Measurements from ENCODE around the gene FOXL3. TPM values are rescaled to one million over a fixed set of nuclear protein-coding genes. Genes with fewer than 3 reads are reported as not detected.

The FOXL3 gene
- total RNA-seq, 1 experiment from 2014 or later: not detected

GRCh38 chr7:247636-248035 is 42.3 kb upstream of the FOXL3 start:
- no peak overlapping the region for H3K27ac Mint-ChIP-seq (ENCODE audit: unreplicated experiment)
- no peaks in the 10 kb centered on the region for H3K9me3 Mint-ChIP-seq (ENCODE audit: low read depth, unreplicated experiment)
- no peak for TF ChIP-seq CTCF (IDR thresholded peaks at IDR 0.05; ENCODE audit: unreplicated experiment)
- CTCF ChIA-PET: interaction anchor here (0.6 kb wide), 1 partner anchor 1519 kb away, joined by 3 read pairs; no protein-coding TSS in a partner anchor
- intact Hi-C loops (cut with micrococcal nuclease; ENCODE audit: unreplicated experiment): no loop called here
- no peak for DNase-seq
- no peak overlapping the region for H3K4me3 Mint-ChIP-seq (ENCODE audit: low read depth, unreplicated experiment)
- H3K36me3 Mint-ChIP-seq (ENCODE audit: insufficient read depth, unreplicated experiment): no peaks in the 10 kb centered on the region
- BruUV-seq (replicated peaks): no TSS peak
- H3K4me1 Mint-ChIP-seq (ENCODE audit: low read depth, unreplicated experiment): no peaks in the 10 kb centered on the region
- H3K27me3 Mint-ChIP-seq (ENCODE audit: unreplicated experiment): peaks cover 11% of the 10 kb centered on the region

GRCh38 chr7:248732-249435 is 41.1 kb upstream of the FOXL3 start:
- no peak overlapping the region for H3K27ac Mint-ChIP-seq (ENCODE audit: unreplicated experiment)
- H3K4me1 Mint-ChIP-seq (ENCODE audit: low read depth, unreplicated experiment): no peaks in the 10 kb centered on the region
- intact Hi-C loops (cut with micrococcal nuclease; ENCODE audit: unreplicated experiment): no loop called here
- H3K4me3 Mint-ChIP-seq (ENCODE audit: low read depth, unreplicated experiment): no peak overlapping the region
- BruUV-seq (replicated peaks): no TSS peak
- H3K9me3 Mint-ChIP-seq (ENCODE audit: low read depth, unreplicated experiment): no peaks in the 10 kb centered on the region
- DNase-seq: no peak
- H3K36me3 Mint-ChIP-seq (ENCODE audit: insufficient read depth, unreplicated experiment): peaks cover 2% of the 10 kb centered on the region
- CTCF ChIA-PET: no interaction called here
- peaks cover 11% of the 10 kb centered on the region for H3K27me3 Mint-ChIP-seq (ENCODE audit: unreplicated experiment)
- no peak for TF ChIP-seq CTCF (IDR thresholded peaks at IDR 0.05; ENCODE audit: unreplicated experiment)

- peaks cover 5% of the 10 kb centered on the region for H3K36me3 Mint-ChIP-seq (ENCODE audit: insufficient read depth, unreplicated experiment)
- H3K9me3 Mint-ChIP-seq (ENCODE audit: low read depth, unreplicated experiment): peaks cover 3% of the 10 kb centered on the region
- no peak overlapping the region for H3K4me3 Mint-ChIP-seq (ENCODE audit: low read depth, unreplicated experiment)
- CTCF ChIA-PET: interaction anchor here (0.6 kb wide), 1 partner anchor 724 kb away, joined by 3 read pairs; no protein-coding TSS in a partner anchor
- no peak overlapping the region for H3K27ac Mint-ChIP-seq (ENCODE audit: unreplicated experiment)
- no peak for TF ChIP-seq CTCF (IDR thresholded peaks at IDR 0.05; ENCODE audit: unreplicated experiment)
- DNase-seq: no peak
- no TSS peak for BruUV-seq (replicated peaks)
- peaks cover 11% of the 10 kb centered on the region for H3K27me3 Mint-ChIP-seq (ENCODE audit: unreplicated experiment)
- intact Hi-C loops (cut with micrococcal nuclease; ENCODE audit: unreplicated experiment): no loop called here
- H3K4me1 Mint-ChIP-seq (ENCODE audit: low read depth, unreplicated experiment): no peaks in the 10 kb centered on the region
Measured at GRCh38 chr7:249989-250388, 40.0 kb upstream of the FOXL3 start.

- TF ChIP-seq CTCF (IDR thresholded peaks at IDR 0.05; ENCODE audit: unreplicated experiment): no peak
- H3K36me3 Mint-ChIP-seq (ENCODE audit: insufficient read depth, unreplicated experiment): peaks cover 5% of the 10 kb centered on the region
- no peak overlapping the region for H3K27ac Mint-ChIP-seq (ENCODE audit: unreplicated experiment)
- no peaks in the 10 kb centered on the region for H3K4me1 Mint-ChIP-seq (ENCODE audit: low read depth, unreplicated experiment)
- peaks cover 11% of the 10 kb centered on the region for H3K27me3 Mint-ChIP-seq (ENCODE audit: unreplicated experiment)
- no peak overlapping the region for H3K4me3 Mint-ChIP-seq (ENCODE audit: low read depth, unreplicated experiment)
- no peak for DNase-seq
- intact Hi-C loops (cut with micrococcal nuclease; ENCODE audit: unreplicated experiment): no loop called here
- CTCF ChIA-PET: no interaction called here
- peaks cover 6% of the 10 kb centered on the region for H3K9me3 Mint-ChIP-seq (ENCODE audit: low read depth, unreplicated experiment)
- no TSS peak for BruUV-seq (replicated peaks)
Measured at GRCh38 chr7:250523-250922, 39.4 kb upstream of the FOXL3 start.

Data from Calu3 (cell line).